ENCODE data around the gene LTBR.

- no peak for TF ChIP-seq CTCF (conservative IDR thresholded peaks at IDR 0.05 in 1 of 2, IDR thresholded peaks at IDR 0.05 in 1 of 2; ENCODE audit: low read depth in 1 of 2, low read length in 2 of 2)
- TF ChIP-seq EZH2 (IDR thresholded peaks at IDR 0.05; ENCODE audit: low read length, missing control alignments), result no peak
Measured at GRCh38 chr12:6430124-6430989, 46.4 kb downstream of the LTBR start.

Measured in fibroblast of lung (primary cell).